Endothelial cell of umbilical vein (primary cell): ENCODE measurements around the gene UBN2. TPM values are rescaled to one million over a fixed set of nuclear protein-coding genes. Genes with fewer than 3 reads are reported as not detected.

Experiments used
- BruUV-seq: library from RNA; stranded (reverse); fragments of 400-500 nt; replicated peaks from 2 replicates; lab custom pipeline; 2021; lab: Mats Ljungman, UMichigan
- CTCF ChIA-PET: fragments of 300-600, 350-600 bp; sonication (Branson Sonifier 250); formaldehyde crosslinking; loops from one replicate; lab custom pipeline; 2021; ENCODE audit warnings: antibody characterized with exemption, inconsistent platforms; lab: Charles Lee
- POLR2A ChIA-PET: fragments of 300-600, 350-600 bp; sonication (Branson Sonifier 250); formaldehyde crosslinking; loops from one replicate; lab custom pipeline; 2021; ENCODE audit warnings: antibody characterized with exemption, inconsistent platforms; lab: Charles Lee
- DNase-seq: peaks from one replicate; pipeline ENCODE4 v3.0.0-alpha.2; 2011; ENCODE audit warnings: low read depth, low spot score
- FAIRE-seq: peaks from 2 replicates; lab custom pipeline; 2011; peaks lifted over from hg19 to GRCh38; lab: Jason Lieb, UNC
- H2AFZ ChIP-seq: 2 replicates; pipeline ENCODE4 v1.6.0; 2012; ENCODE audit warnings: low read depth, low read length, control low read depth, inconsistent platforms
- H3K27ac ChIP-seq: 2 replicates; pipeline ENCODE4 v1.5.1; 2011; ENCODE audit warnings: low read depth, mild to moderate bottlenecking, control low read depth, low read length, moderate library complexity; ENCODE audit not compliant: insufficient read depth
- H3K27me3 ChIP-seq, 2 experiments: 2 replicates each; pipeline versions ENCODE4 v1.6.0 to v1.6.1; 2011; ENCODE audit warnings: low read length in 2 of 2, mixed read lengths in 1 of 2; ENCODE audit not compliant: control insufficient read depth in 2 of 2, insufficient read depth in 2 of 2
- H3K36me3 ChIP-seq, 2 experiments: 2 replicates in 1 of 2; 3 replicates in 1 of 2; pipeline ENCODE4 v1.5.1; 2011; ENCODE audit warnings: low read length in 2 of 2, mild to moderate bottlenecking in 1 of 2, moderate library complexity in 1 of 2; ENCODE audit not compliant: control insufficient read depth in 2 of 2, insufficient read depth in 2 of 2; ENCODE audit errors: extremely low read depth in 1 of 2
- H3K4me1 ChIP-seq: 3 replicates; pipeline ENCODE4 v1.5.1; 2011; ENCODE audit warnings: mild to moderate bottlenecking, low read length; ENCODE audit not compliant: control insufficient read depth, insufficient read depth; ENCODE audit errors: extremely low read depth
- H3K4me2 ChIP-seq: 2 replicates; pipeline ENCODE4 v1.6.1; 2011; ENCODE audit warnings: low read length, control low read depth, mixed read lengths; ENCODE audit not compliant: insufficient read depth
- H3K4me3 ChIP-seq, 3 experiments: fragments of 200-600 bp in 1 of 3; sonication (generic), shearing (Covaris generic) in 1 of 3; replicated peaks in 1 of 3; 2 replicates each; pipeline ENCODE4 v1.5.1; 2011 to 2016; ENCODE audit warnings: control low read depth in 3 of 3, low read length in 3 of 3, mild to moderate bottlenecking in 2 of 3, inconsistent platforms in 1 of 3, low read depth in 1 of 3, moderate library complexity in 1 of 3; ENCODE audit not compliant: insufficient read depth in 1 of 3
- H3K79me2 ChIP-seq: 2 replicates; pipeline ENCODE4 v1.6.0; 2012; ENCODE audit warnings: low read length, inconsistent platforms; ENCODE audit not compliant: control insufficient read depth, insufficient read depth
- H3K9ac ChIP-seq: replicated peaks from 2 replicates; pipeline ENCODE3; 2011; ENCODE audit warnings: low read length, control low read depth; ENCODE audit not compliant: insufficient read depth; ENCODE audit errors: extremely low read depth
- H3K9me1 ChIP-seq: replicated peaks from 3 replicates; pipeline ENCODE4 v1.6.0; 2011; ENCODE audit warnings: mild to moderate bottlenecking, low read length; ENCODE audit not compliant: control insufficient read depth, insufficient read depth; ENCODE audit errors: extremely low read depth
- H3K9me3 ChIP-seq: replicated peaks from 2 replicates; pipeline ENCODE4 v1.5.1; 2012; ENCODE audit warnings: low read length, inconsistent platforms; ENCODE audit not compliant: control insufficient read depth, insufficient read depth
- H4K20me1 ChIP-seq: replicated peaks from 2 replicates; pipeline ENCODE3; 2011; ENCODE audit warnings: mild to moderate bottlenecking, low read length; ENCODE audit not compliant: control insufficient read depth, insufficient read depth; ENCODE audit errors: extremely low read depth
- EZH2 ChIP-seq: IDR thresholded peaks from 2 replicates; pipeline ENCODE4 v1.6.1; 2012; ENCODE audit warnings: borderline replicate concordance, low read depth, mild to moderate bottlenecking, moderate library complexity, low read length, inconsistent platforms; ENCODE audit not compliant: severe bottlenecking
- FOS ChIP-seq: IDR thresholded peaks from 2 replicates; pipeline ENCODE4 v1.6.1; 2011; ENCODE audit warnings: mild to moderate bottlenecking, low read length, moderate library complexity, borderline replicate concordance; ENCODE audit not compliant: insufficient read depth
- GATA2 ChIP-seq: IDR thresholded peaks from 2 replicates; pipeline ENCODE4 v1.7.0; 2011; ENCODE audit warnings: low read depth, mild to moderate bottlenecking, moderate library complexity, mixed read lengths, low read length; ENCODE audit not compliant: insufficient read length, insufficient read depth
- JUN ChIP-seq: IDR thresholded peaks from 2 replicates; pipeline ENCODE4 v1.6.1; 2011; ENCODE audit warnings: borderline replicate concordance, low read depth; ENCODE audit not compliant: insufficient read length, insufficient read depth
- MYC ChIP-seq: IDR thresholded peaks from one replicate; pipeline ENCODE4 v1.6.1; 2011; ENCODE audit warnings: mild to moderate bottlenecking, low read depth, low read length
- POLR2A ChIP-seq: IDR thresholded peaks from 2 replicates; pipeline ENCODE4 v1.6.1; 2012; ENCODE audit warnings: low read depth, mild to moderate bottlenecking, control low read depth, low read length
- POLR2AphosphoS5 ChIP-seq: IDR thresholded peaks from 2 replicates; pipeline ENCODE4 v1.6.1; 2012; ENCODE audit warnings: low read depth, mild to moderate bottlenecking, control low read depth, low read length, moderate library complexity; ENCODE audit not compliant: insufficient read depth
- dilution Hi-C: fragments of 300-500 bp; cut with MboI; formaldehyde crosslinking; loops from one replicate; pipeline ENCODE4 v1.15.0; 2019; ENCODE audit warnings: low sequenced_read_pairs; ENCODE audit not compliant: extremely low pct_ligation_motif_present
- intact Hi-C: fragments of 100-400 bp; cut with micrococcal nuclease; formaldehyde crosslinking; loops from one replicate; pipeline ENCODE4 v1.10.0; 2022
- polyA plus RNA-seq, 4 experiments: library from polyadenylated mRNA; depleted of rRNA in 3 of 4; stranded (reverse) in 3 of 4; unstranded in 1 of 4; fragments of >200 nt; gene quantifications; 2 replicates each; pipeline versions ENCODE4 v1.2.1 to v1.2.3, GENCODE V29; 2011 to 2012; ENCODE audit warnings: missing spikeins in 1 of 4
- total RNA-seq: library from RNA; stranded (reverse); gene quantifications from 2 replicates; pipeline ENCODE4 v1.2.3, GENCODE V29; 2021
- TF ChIP-seq, protein P1 (sequence below): IDR thresholded peaks from 2 replicates; pipeline ENCODE4 v1.6.1; 2011; ENCODE audit not compliant: insufficient read depth, insufficient read length
- TF ChIP-seq, protein P2 (sequence below), 2 donors: IDR thresholded peaks; 1 replicate in 1 of 2; 2 replicates in 1 of 2; pipeline ENCODE4 v1.5.1; 2011; ENCODE audit warnings: low read length in 2 of 2, mild to moderate bottlenecking in 2 of 2, moderate library complexity in 2 of 2, control low read depth in 1 of 2, inconsistent platforms in 1 of 2, low read depth in 1 of 2; ENCODE audit not compliant: insufficient read depth in 1 of 2; ENCODE audit errors: extremely low read depth in 1 of 2

Gene UBN2
- total and polyA plus RNA-seq, 2 donors (not counting 3 experiments of a cell fraction or from before 2014, with no cell fraction given): 2.2 to 14.2 TPM

DNA sequence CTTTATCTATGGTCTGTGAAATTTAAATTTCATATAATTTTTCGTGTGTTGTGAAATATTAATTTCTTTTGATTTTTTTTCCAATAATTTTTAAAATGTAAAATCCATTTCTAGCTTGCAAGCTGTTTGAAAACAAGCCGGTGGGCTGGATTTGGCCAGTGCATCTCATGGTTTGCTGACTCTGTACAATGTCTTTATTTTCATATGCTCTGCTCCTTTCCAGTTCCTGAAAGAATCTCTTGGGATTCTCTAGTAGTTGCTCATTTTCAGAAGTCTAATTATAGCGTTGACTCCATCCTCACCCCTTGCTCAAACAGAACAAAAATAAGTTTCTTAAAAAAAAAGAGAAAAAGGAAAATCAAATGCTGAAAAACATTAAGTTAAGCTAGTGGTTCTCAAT, 21.4 kb downstream of the UBN2 start:
- CTCF ChIA-PET: no interaction called here
- H3K4me2 ChIP-seq: no peak overlapping the region
- no peaks in the 10 kb centered on the region for H4K20me1 ChIP-seq
- no peak overlapping the region for H3K9ac ChIP-seq
- H3K36me3 ChIP-seq: peaks cover 3 to 6% of the 10 kb centered on the region in 2 experiments
- H3K4me3 ChIP-seq: no peak overlapping the region
- H3K9me3 ChIP-seq: no peaks in the 10 kb centered on the region
- DNase-seq (no peak), FAIRE-seq (no peak)
- TF ChIP-seq, protein P1, sequence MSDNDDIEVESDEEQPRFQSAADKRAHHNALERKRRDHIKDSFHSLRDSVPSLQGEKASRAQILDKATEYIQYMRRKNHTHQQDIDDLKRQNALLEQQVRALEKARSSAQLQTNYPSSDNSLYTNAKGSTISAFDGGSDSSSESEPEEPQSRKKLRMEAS: no peak
- no peak for TF ChIP-seq GATA2
- TF ChIP-seq EZH2: no peak
- TF ChIP-seq MYC: no peak
- TF ChIP-seq JUN: no peak
- TF ChIP-seq, protein P2, sequence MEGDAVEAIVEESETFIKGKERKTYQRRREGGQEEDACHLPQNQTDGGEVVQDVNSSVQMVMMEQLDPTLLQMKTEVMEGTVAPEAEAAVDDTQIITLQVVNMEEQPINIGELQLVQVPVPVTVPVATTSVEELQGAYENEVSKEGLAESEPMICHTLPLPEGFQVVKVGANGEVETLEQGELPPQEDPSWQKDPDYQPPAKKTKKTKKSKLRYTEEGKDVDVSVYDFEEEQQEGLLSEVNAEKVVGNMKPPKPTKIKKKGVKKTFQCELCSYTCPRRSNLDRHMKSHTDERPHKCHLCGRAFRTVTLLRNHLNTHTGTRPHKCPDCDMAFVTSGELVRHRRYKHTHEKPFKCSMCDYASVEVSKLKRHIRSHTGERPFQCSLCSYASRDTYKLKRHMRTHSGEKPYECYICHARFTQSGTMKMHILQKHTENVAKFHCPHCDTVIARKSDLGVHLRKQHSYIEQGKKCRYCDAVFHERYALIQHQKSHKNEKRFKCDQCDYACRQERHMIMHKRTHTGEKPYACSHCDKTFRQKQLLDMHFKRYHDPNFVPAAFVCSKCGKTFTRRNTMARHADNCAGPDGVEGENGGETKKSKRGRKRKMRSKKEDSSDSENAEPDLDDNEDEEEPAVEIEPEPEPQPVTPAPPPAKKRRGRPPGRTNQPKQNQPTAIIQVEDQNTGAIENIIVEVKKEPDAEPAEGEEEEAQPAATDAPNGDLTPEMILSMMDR (IDR thresholded peaks at IDR 0.05; ENCODE audit: extremely low read depth in 1 of 2, insufficient read depth in 1 of 2, low read depth in 1 of 2, low read length in 2 of 2): no peak
- TF ChIP-seq POLR2AphosphoS5: no peak
- no peak for TF ChIP-seq POLR2A
- TF ChIP-seq FOS: no peak
- H2AFZ ChIP-seq: no peak overlapping the region
- H3K9me1 ChIP-seq: no peaks in the 10 kb centered on the region
- dilution Hi-C loops: no loop called here
- no peaks in the 10 kb centered on the region for H3K27me3 ChIP-seq
- H3K79me2 ChIP-seq: no peaks in the 10 kb centered on the region
- POLR2A ChIA-PET: no interaction called here
- H3K27ac ChIP-seq: no peak overlapping the region
- no peaks in the 10 kb centered on the region for H3K4me1 ChIP-seq
- no TSS peak for BruUV-seq
- intact Hi-C loops: no loop called here
